Sigmoid colon (tissue), 7 donors: ENCODE data around the gene C1orf87. TPM values are rescaled to one million over a fixed set of nuclear protein-coding genes. Genes with fewer than 3 reads are reported as not detected.

Experiments
- DNase-seq: peaks from one replicate; pipeline ENCODE4 v3.0.0-alpha.2; 2019
- H3K27ac ChIP-seq, 4 donors: fragments of 200-600 bp; sonication (generic); one replicate each; pipeline ENCODE4 v1.5.1; 2016 to 2019; ENCODE audit warnings: mild to moderate bottlenecking in 1 of 4
- H3K27me3 ChIP-seq, 3 donors: fragments of 200-600 bp; sonication (generic); one replicate each; pipeline ENCODE4 v1.5.1; 2019; ENCODE audit warnings: mild to moderate bottlenecking in 1 of 3
- H3K36me3 ChIP-seq, 4 donors: fragments of 200-600 bp; sonication (generic); one replicate each; pipeline ENCODE4 v1.5.1; 2016 to 2019
- H3K4me1 ChIP-seq, 4 donors: fragments of 200-600 bp; sonication (generic); one replicate each; pipeline ENCODE4 v1.5.1; 2017 to 2019
- H3K4me3 ChIP-seq, 4 donors: fragments of 200-600 bp; sonication (generic); one replicate each; pipeline ENCODE4 v1.5.1; 2017 to 2019; ENCODE audit warnings: mild to moderate bottlenecking in 2 of 4, moderate library complexity in 1 of 4
- H3K9me3 ChIP-seq, 4 donors: fragments of 200-600 bp in 3 of 4; sonication (generic) in 3 of 4; one replicate each; pipeline versions ENCODE4 v1.5.1 to v1.6.1; 2013 to 2019
- EP300 ChIP-seq, 4 donors: sonication (generic); formaldehyde crosslinking; IDR thresholded peaks; one replicate each; pipeline ENCODE4 v1.6.1; 2017; ENCODE audit warnings: antibody characterized with exemption in 4 of 4
- POLR2A ChIP-seq, 2 donors: fragments of 450-650 bp; IDR thresholded peaks; one replicate each; pipeline ENCODE4 v1.6.1; 2016; ENCODE audit warnings: antibody characterized with exemption in 2 of 2, mild to moderate bottlenecking in 2 of 2, moderate library complexity in 2 of 2
- POLR2AphosphoS5 ChIP-seq, 4 donors: sonication (generic); formaldehyde crosslinking; IDR thresholded peaks; one replicate each; pipeline ENCODE4 v1.6.1; 2017; ENCODE audit warnings: antibody characterized with exemption in 4 of 4
- WGBS, 2 donors: extraction: QIAGEN DNeasy Blood & Tissue Kit; methylation state at CpG; one replicate each; pipeline ENCODE4 v1.1.7; 2013; 5-methylcytosine and 5-hydroxymethylcytosine counted together
- intact Hi-C: fragments of 100-400 bp; cut with DNase I; formaldehyde crosslinking; loops from one replicate; pipeline ENCODE4 v1.15.1; 2023
- polyA plus RNA-seq, 3 donors: library from polyadenylated mRNA; stranded (reverse); fragments of 200-250 nt; gene quantifications; one replicate each; pipeline ENCODE4 v1.2.3, GENCODE V29; 2013
- total RNA-seq, 4 donors: library from RNA; depleted of rRNA; stranded (reverse); fragments of >200 nt; gene quantifications; one replicate each; pipeline ENCODE4 v1.1.0, GENCODE V29; 2016
- TF ChIP-seq, protein P1 (sequence below), 4 experiments: fragments of 450-650 bp in 3 of 4; fragments of 200-600 bp in 1 of 4; IDR thresholded peaks; one replicate each; pipeline ENCODE4 v1.5.1; 2016 to 2019; ENCODE audit warnings: antibody characterized with exemption in 4 of 4, mild to moderate bottlenecking in 3 of 4, moderate library complexity in 2 of 4
- donor health status: healthy with polysubstance abuse.
- donor health status: Bipolar disorder and iron deficiency.
- donor health status: healthy.

C1orf87 gene
- total and polyA plus RNA-seq, 7 donors: not detected

DNA sequence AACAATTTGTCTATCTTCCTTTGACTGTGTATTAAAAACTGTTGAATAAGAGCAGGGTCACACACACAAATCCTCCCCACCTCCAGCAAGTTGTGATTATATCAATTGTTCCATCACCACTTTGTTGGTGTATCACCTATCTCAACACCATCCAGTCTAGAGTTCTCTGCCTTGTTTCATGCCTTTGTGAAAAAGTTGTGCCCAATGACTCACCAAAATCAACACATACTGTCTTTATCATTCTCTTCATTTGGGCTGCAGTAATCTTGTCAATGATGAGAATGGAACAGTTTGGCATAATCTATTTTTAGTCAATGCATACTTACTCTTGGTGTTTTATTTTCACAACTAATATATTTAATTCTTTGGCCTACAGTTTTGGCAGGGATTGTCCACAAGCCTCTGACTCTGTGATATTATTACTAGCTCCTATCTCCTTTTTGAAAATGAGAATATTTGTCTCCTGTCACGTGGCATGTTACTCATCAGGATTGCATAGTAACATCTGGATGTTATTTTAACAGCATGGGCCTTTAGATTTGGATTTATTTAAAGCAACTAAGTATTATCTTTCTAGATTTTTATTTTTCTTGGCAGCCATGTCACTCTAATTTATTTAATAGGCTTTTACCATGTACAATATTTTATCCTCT lies 5.1 kb downstream of the C1orf87 start:
- Histone ChIP-seq H3K36me3 (no peaks in the 10 kb centered on the region), H3K4me3 (no peak overlapping the region), H3K9me3 (no peaks in the 10 kb centered on the region), H3K27me3 (peaks cover 0 to 6% (median 0%) of the 10 kb centered on the region in 3 donors), H3K4me1 (no peaks in the 10 kb centered on the region), H3K27ac (no peak overlapping the region)
- no peak for DNase-seq
- no peak for TF ChIP-seq POLR2AphosphoS5 (IDR thresholded peaks at IDR 0.05)
- TF ChIP-seq, protein P1, sequence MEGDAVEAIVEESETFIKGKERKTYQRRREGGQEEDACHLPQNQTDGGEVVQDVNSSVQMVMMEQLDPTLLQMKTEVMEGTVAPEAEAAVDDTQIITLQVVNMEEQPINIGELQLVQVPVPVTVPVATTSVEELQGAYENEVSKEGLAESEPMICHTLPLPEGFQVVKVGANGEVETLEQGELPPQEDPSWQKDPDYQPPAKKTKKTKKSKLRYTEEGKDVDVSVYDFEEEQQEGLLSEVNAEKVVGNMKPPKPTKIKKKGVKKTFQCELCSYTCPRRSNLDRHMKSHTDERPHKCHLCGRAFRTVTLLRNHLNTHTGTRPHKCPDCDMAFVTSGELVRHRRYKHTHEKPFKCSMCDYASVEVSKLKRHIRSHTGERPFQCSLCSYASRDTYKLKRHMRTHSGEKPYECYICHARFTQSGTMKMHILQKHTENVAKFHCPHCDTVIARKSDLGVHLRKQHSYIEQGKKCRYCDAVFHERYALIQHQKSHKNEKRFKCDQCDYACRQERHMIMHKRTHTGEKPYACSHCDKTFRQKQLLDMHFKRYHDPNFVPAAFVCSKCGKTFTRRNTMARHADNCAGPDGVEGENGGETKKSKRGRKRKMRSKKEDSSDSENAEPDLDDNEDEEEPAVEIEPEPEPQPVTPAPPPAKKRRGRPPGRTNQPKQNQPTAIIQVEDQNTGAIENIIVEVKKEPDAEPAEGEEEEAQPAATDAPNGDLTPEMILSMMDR (IDR thresholded peaks at IDR 0.05): no peak
- no peak for TF ChIP-seq POLR2A (IDR thresholded peaks at IDR 0.05)
- no peak for TF ChIP-seq EP300 (IDR thresholded peaks at IDR 0.05)
- intact Hi-C loops: no loop called here
- WGBS, 2 donors: 75 to 83% methylated on average over 1 of the region's 1 CpG

DNA sequence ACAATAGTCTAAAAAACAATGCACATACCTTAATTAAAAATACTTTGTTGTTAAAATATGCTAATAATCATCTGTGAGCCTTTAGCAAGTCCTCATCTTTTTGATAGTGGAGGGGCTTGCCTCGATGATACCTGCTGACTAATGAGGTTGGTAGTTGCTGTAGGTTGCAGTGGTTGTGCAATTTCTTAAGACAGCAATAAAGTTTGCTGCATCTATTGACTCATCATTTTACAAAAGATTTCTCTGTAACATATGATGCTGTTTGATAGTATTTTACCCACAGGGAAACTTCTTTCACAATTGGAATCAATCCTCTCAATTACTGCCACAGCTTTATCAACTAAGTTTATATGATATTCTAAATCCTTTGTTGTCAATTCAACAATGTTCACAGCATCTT lies 7.6 kb downstream of the C1orf87 start:
- H3K27me3 ChIP-seq: no peaks in the 10 kb centered on the region
- intact Hi-C loops: no loop called here

DNA sequence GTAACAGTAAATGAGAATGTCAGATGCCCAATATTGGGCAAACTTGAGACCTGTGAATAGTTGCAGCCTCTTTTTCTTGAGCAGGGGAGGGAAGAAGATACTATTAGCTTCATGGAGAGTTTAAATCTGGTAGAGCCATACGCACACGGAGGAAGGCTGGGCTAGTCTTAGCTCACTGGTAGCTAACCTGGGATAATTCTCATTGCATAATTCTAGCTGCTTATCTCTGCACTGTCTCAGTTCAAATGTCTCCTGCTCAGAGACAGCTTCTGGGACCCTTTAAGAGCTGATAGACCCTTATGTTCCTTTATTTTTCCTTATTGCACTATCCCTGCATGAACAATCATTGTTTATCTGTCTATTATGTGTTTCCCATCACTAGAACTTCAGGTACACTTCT lies 8.4 kb downstream of the C1orf87 start:
- no peak for DNase-seq
- H3K36me3 ChIP-seq: no peaks in the 10 kb centered on the region
- TF ChIP-seq EP300 (IDR thresholded peaks at IDR 0.05): no peak
- TF ChIP-seq, protein P1 (IDR thresholded peaks at IDR 0.05): no peak
- no peak for TF ChIP-seq POLR2A (IDR thresholded peaks at IDR 0.05)
- TF ChIP-seq POLR2AphosphoS5 (IDR thresholded peaks at IDR 0.05): no peak
- H3K27ac ChIP-seq: no peak overlapping the region
- no peaks in the 10 kb centered on the region for H3K27me3 ChIP-seq
- H3K4me3 ChIP-seq: no peak overlapping the region
- H3K9me3 ChIP-seq: no peaks in the 10 kb centered on the region
- WGBS, 2 donors: 82 to 92% methylated on average over 2 of the region's 2 CpGs
- intact Hi-C loops: no loop called here
- no peaks in the 10 kb centered on the region for H3K4me1 ChIP-seq

More for the DNA sequence above, 7.6 kb downstream of the C1orf87 start:
- 30 to 84% methylated on average over 1 of the region's 1 CpG for WGBS, 2 donors
- Histone ChIP-seq H3K9me3 (no peaks in the 10 kb centered on the region), H3K36me3 (no peaks in the 10 kb centered on the region), H3K27ac (no peak overlapping the region), H3K4me1 (no peaks in the 10 kb centered on the region), H3K4me3 (no peak overlapping the region)
- DNase-seq: no peak
- TF ChIP-seq EP300 (IDR thresholded peaks at IDR 0.05): no peak

- intact Hi-C loops: no loop called here
- no peaks in the 10 kb centered on the region for H3K9me3 ChIP-seq
- 88% methylated on average over 4 of the region's 4 CpGs for WGBS, 2 donors
- no peak for DNase-seq
- no peaks in the 10 kb centered on the region for H3K4me1 ChIP-seq
- H3K27ac ChIP-seq: no peak overlapping the region
- H3K36me3 ChIP-seq: no peaks in the 10 kb centered on the region
- H3K4me3 ChIP-seq: no peak overlapping the region
- no peaks in the 10 kb centered on the region for H3K27me3 ChIP-seq
- TF ChIP-seq POLR2AphosphoS5 (IDR thresholded peaks at IDR 0.05): no peak
Observed at GRCh38 chr1:60063561-60063960, 10.0 kb downstream of the C1orf87 start.

GRCh38 chr1:60059468-60059867 lies 14.1 kb downstream of the C1orf87 start:
- Histone ChIP-seq H3K4me1 (no peaks in the 10 kb centered on the region), H3K4me3 (no peak overlapping the region), H3K9me3 (no peaks in the 10 kb centered on the region), H3K27ac (no peak overlapping the region), H3K36me3 (no peaks in the 10 kb centered on the region), H3K27me3 (no peaks in the 10 kb centered on the region)
- intact Hi-C loops: no loop called here
- TF ChIP-seq POLR2AphosphoS5 (IDR thresholded peaks at IDR 0.05) (no peak), EP300 (IDR thresholded peaks at IDR 0.05) (no peak), POLR2A (IDR thresholded peaks at IDR 0.05) (no peak)
- TF ChIP-seq, protein P1 (IDR thresholded peaks at IDR 0.05): no peak
- 91% methylated on average over 7 of the region's 7 CpGs for WGBS, 2 donors
- DNase-seq: no peak

DNA sequence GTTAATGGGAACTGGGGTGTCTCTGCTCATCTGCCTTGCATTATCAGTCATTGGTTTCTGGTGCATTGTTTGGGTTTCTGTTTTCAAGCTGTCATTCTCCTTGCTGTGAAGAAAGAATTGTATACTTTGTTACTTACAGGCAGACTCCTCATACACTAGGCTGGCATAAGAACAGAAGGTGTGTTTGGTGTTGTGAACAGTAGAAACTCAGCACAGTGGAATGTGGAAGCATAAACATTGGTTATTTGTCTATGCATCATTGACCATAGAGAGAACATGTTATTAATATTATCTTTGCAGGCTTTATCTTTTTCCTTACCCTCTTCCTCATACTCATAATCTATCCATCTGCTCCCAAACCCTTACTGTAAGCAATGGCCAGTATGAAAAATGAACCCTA lies 18.2 kb downstream of the C1orf87 start:
- no peak overlapping the region for H3K27ac ChIP-seq
- no peaks in the 10 kb centered on the region for H3K4me1 ChIP-seq
- no peak for TF ChIP-seq POLR2A (IDR thresholded peaks at IDR 0.05)
- TF ChIP-seq EP300 (IDR thresholded peaks at IDR 0.05): no peak
- TF ChIP-seq POLR2AphosphoS5 (IDR thresholded peaks at IDR 0.05): no peak
- TF ChIP-seq, protein P1 (IDR thresholded peaks at IDR 0.05): no peak
- no peaks in the 10 kb centered on the region for H3K27me3 ChIP-seq
- no peak for DNase-seq
- H3K36me3 ChIP-seq: no peaks in the 10 kb centered on the region
- intact Hi-C loops: no loop called here
- no peak overlapping the region for H3K4me3 ChIP-seq
- peaks cover 0 to 4% (median 0%) of the 10 kb centered on the region in 4 donors for H3K9me3 ChIP-seq
